ENCODE data around the gene EPM2A.

Gene EPM2A

GRCh38 chr6:145669627-145670034 lies 65.7 kb downstream of the EPM2A start:
- DNase-seq = no peak

- no peak for DNase-seq
Measured at GRCh38 chr6:145668844-145669243, 66.5 kb downstream of the EPM2A start.

GRCh38 chr6:145660676-145661075 lies 74.6 kb downstream of the EPM2A start:
- no peak for DNase-seq

GRCh38 chr6:145656128-145656527 lies 79.2 kb downstream of the EPM2A start:
- DNase-seq = no peak

GRCh38 chr6:145652572-145652971 lies 82.7 kb downstream of the EPM2A start:
- DNase-seq = no peak

GRCh38 chr6:145651988-145652387 lies 83.3 kb downstream of the EPM2A start:
- no peak for DNase-seq

GRCh38 chr6:145648149-145648548 lies 87.2 kb downstream of the EPM2A start:
- no peak for DNase-seq

- no peak for DNase-seq
Measured at GRCh38 chr6:145647602-145648001, 87.7 kb downstream of the EPM2A start.

- no peak for DNase-seq
Measured at GRCh38 chr6:145643760-145644159, 91.6 kb downstream of the EPM2A start.

- DNase-seq = peak; percentile 76
Measured at GRCh38 chr6:145633981-145634627, 101.2 kb downstream of the EPM2A start.

GRCh38 chr6:145632971-145633370 lies 102.3 kb downstream of the EPM2A start:
- no peak for DNase-seq

GRCh38 chr6:145631374-145631773 lies 103.9 kb downstream of the EPM2A start:
- DNase-seq = peak; percentile 55

GRCh38 chr6:145630598-145630997 lies 104.7 kb downstream of the EPM2A start:
- no peak for DNase-seq

- DNase-seq = no peak
Measured at GRCh38 chr6:145629478-145629877, 105.8 kb downstream of the EPM2A start.

- DNase-seq = no peak
Measured at GRCh38 chr6:145627451-145627850, 107.9 kb downstream of the EPM2A start.

- DNase-seq = no peak
Measured at GRCh38 chr6:145626857-145627256, 108.5 kb downstream of the EPM2A start.

- no peak for DNase-seq
Measured at GRCh38 chr6:145623231-145623630, 112.1 kb downstream of the EPM2A start.

- DNase-seq = no peak
Measured at GRCh38 chr6:145621776-145622175, 113.5 kb downstream of the EPM2A start.

- no peak for DNase-seq
Measured at GRCh38 chr6:145620088-145620487, 115.2 kb downstream of the EPM2A start.

- DNase-seq = no peak
Measured at GRCh38 chr6:145609521-145609920, 125.8 kb downstream of the EPM2A start.

- no peak for DNase-seq
Measured at GRCh38 chr6:145608850-145609249, 126.5 kb downstream of the EPM2A start.

- no peak for DNase-seq
Measured at GRCh38 chr6:145603991-145604390, 131.3 kb downstream of the EPM2A start.

GRCh38 chr6:145603424-145603833 lies 131.9 kb downstream of the EPM2A start:
- DNase-seq = no peak

GRCh38 chr6:145602726-145603326 lies 132.5 kb downstream of the EPM2A start:
- no peak for DNase-seq

- no peak for DNase-seq
Measured at GRCh38 chr6:145601397-145601796, 133.9 kb downstream of the EPM2A start.
